Spinal cord (tissue), 4 donors: ENCODE results near the gene GALNT14. TPM values are rescaled to one million over a fixed set of nuclear protein-coding genes. Genes with fewer than 3 reads are reported as not detected.

ENCODE experiments used
- polyA plus RNA-seq, 2 donors: library from polyadenylated mRNA; unstranded; fragments of 120-200 nt; gene quantifications; one replicate each; pipeline ENCODE4 v1.2.1, GENCODE V29; 2013; ENCODE audit not compliant: insufficient read length in 2 of 2
- total RNA-seq, 2 donors: library from RNA; depleted of rRNA in 1 of 2; stranded (reverse); fragments of 120-200 nt in 1 of 2; fragments of >200 nt in 1 of 2; gene quantifications; one replicate each; pipeline versions ENCODE4 v1.2.3 to v1.2.4, GENCODE V29; 2013 to 2014

Gene GALNT14
- total and polyA plus RNA-seq, 4 donors, result 4.6 to 25.1 (median 16.2) TPM

Other genes with a start within 250 kb of the GALNT14 start
- gene CAPN14, start 79.1 kb upstream of the GALNT14 start, total RNA-seq, result under 1 TPM; 0.28 to 0.40 TPM
- under 1 TPM; 0.62 to 0.63 TPM for gene CAPN14, start 79.1 kb upstream of the GALNT14 start, polyA plus RNA-seq
- gene EHD3, start 95.7 kb upstream of the GALNT14 start, total RNA-seq, result 10 to 100 TPM; 13.3 to 27.0 TPM
- gene EHD3, start 95.7 kb upstream of the GALNT14 start, polyA plus RNA-seq, result 10 to 100 TPM; 27.7 to 31.4 TPM